SK-N-SH (cell line): ENCODE results near the gene SRD5A3.

Experiments
- GABPA ChIP-seq: IDR thresholded peaks from 2 replicates; pipeline ENCODE4 v1.4.0; 2012; ENCODE audit warnings: low read depth, mild to moderate bottlenecking
- POLR2AphosphoS5 ChIP-seq: IDR thresholded peaks from 2 replicates; pipeline ENCODE4 v1.6.1; 2012; ENCODE audit warnings: low read depth, low read length
- SIN3A ChIP-seq: IDR thresholded peaks from 2 replicates; pipeline ENCODE4 v1.6.1; 2012; ENCODE audit warnings: low read depth, mild to moderate bottlenecking, low read length, moderate library complexity, borderline replicate concordance
- USF2 ChIP-seq: fragments of 150-350 bp; IDR thresholded peaks from 2 replicates; pipeline ENCODE4 v1.6.1; 2017; ENCODE audit warnings: antibody characterized with exemption, low read length, low read depth, borderline replicate concordance
- ZBTB33 ChIP-seq: IDR thresholded peaks from 2 replicates; pipeline ENCODE4 v1.4.0; 2012; ENCODE audit warnings: low read depth, borderline replicate concordance
- TF ChIP-seq, protein P1 (sequence below): fragments of 200-600 bp; sonication (generic); IDR thresholded peaks from 2 replicates; pipeline ENCODE4 v1.6.1; 2017; ENCODE audit warnings: antibody characterized with exemption, mild to moderate bottlenecking, moderate library complexity

DNA sequence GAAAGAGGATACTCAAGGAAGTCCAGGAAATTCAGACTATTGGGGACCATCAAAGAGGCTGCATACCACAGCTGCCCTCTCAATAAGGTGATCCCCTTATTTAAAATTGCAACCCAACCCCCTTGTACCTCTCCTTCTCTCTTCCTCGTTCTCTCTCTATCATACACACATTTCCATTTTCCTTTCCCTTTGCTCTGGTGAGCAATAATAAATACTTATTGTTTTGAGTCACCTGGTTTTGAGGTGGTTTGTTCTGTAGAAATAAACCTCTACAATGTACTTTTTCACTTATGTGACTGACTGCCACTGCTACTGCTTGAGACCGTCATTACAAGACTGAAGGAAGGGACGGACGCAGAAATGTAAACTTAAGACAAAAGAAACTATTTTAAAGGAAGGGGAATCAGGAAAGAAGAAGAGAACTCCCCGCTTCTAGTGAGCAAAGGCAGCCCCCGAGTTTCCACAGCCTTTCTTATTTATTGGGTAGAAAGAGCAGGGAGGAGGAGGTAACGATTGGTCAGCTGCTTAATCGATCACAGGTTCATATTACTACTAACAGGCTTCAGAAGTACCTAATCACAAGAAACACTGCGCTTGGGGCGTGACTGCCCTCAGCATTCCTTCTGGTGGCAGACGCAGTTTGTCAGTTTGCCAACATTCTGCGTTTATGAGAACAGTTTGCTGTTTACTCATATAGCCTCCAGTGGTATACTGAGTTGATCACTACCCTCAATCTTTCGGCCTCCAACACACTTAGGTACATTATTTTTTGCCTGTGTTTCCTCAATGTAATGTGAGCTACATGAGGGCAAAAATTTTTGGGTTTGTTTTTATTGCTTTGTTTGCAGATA lies 32.8 kb downstream of the SRD5A3 start:
- TF ChIP-seq USF2 (no peak), ZBTB33 (no peak), GABPA (no peak), SIN3A (no peak), POLR2AphosphoS5 (no peak)
- TF ChIP-seq, protein P1, sequence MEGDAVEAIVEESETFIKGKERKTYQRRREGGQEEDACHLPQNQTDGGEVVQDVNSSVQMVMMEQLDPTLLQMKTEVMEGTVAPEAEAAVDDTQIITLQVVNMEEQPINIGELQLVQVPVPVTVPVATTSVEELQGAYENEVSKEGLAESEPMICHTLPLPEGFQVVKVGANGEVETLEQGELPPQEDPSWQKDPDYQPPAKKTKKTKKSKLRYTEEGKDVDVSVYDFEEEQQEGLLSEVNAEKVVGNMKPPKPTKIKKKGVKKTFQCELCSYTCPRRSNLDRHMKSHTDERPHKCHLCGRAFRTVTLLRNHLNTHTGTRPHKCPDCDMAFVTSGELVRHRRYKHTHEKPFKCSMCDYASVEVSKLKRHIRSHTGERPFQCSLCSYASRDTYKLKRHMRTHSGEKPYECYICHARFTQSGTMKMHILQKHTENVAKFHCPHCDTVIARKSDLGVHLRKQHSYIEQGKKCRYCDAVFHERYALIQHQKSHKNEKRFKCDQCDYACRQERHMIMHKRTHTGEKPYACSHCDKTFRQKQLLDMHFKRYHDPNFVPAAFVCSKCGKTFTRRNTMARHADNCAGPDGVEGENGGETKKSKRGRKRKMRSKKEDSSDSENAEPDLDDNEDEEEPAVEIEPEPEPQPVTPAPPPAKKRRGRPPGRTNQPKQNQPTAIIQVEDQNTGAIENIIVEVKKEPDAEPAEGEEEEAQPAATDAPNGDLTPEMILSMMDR: no peak
